ENCODE data around the gene MATR3.

DNA sequence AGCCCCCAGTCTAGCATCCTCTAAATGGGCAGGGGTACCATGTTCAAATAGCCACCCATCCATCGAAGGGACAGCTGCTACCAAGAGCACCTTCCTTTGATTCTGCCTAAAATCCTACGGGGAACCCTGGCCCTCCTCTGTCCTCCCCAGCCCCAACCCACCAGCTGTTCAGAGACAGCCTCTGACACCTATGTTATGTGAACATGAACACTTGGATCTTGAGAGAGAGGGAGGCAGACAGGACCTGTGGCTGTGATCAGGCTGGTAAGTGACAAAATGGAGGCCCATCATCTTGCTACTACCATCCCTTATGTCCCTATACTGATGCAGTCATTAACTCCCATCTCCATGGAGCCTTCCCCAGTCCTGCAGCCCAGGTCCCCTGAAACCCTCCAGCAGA is 81.4 kb downstream of the MATR3 start:
- TF ChIP-seq, protein P1, sequence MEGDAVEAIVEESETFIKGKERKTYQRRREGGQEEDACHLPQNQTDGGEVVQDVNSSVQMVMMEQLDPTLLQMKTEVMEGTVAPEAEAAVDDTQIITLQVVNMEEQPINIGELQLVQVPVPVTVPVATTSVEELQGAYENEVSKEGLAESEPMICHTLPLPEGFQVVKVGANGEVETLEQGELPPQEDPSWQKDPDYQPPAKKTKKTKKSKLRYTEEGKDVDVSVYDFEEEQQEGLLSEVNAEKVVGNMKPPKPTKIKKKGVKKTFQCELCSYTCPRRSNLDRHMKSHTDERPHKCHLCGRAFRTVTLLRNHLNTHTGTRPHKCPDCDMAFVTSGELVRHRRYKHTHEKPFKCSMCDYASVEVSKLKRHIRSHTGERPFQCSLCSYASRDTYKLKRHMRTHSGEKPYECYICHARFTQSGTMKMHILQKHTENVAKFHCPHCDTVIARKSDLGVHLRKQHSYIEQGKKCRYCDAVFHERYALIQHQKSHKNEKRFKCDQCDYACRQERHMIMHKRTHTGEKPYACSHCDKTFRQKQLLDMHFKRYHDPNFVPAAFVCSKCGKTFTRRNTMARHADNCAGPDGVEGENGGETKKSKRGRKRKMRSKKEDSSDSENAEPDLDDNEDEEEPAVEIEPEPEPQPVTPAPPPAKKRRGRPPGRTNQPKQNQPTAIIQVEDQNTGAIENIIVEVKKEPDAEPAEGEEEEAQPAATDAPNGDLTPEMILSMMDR (IDR thresholded peaks at IDR 0.05), result no peak
- no peak for TF ChIP-seq POLR2A (IDR thresholded peaks at IDR 0.05)
- TF ChIP-seq EP300 (IDR thresholded peaks at IDR 0.05), result no peak
